Kasumi-1 (cell line): ENCODE results near the gene TSPO.

Source experiments
- DNase-seq, 2 experiments: peaks; one replicate each; lab custom pipeline; 2025; lab: John Stamatoyannopoulos, UW

Gene TSPO

GRCh38 chr22:43202326-43202725, 51.0 kb downstream of the TSPO start:
- no peak for DNase-seq

GRCh38 chr22:43202756-43203410, 51.5 kb downstream of the TSPO start:
- no peak for DNase-seq

GRCh38 chr22:43203471-43203981, 52.2 kb downstream of the TSPO start:
- no peak for DNase-seq

GRCh38 chr22:43205261-43205691, 53.9 kb downstream of the TSPO start:
- DNase-seq, result no peak

GRCh38 chr22:43205748-43206508, 54.6 kb downstream of the TSPO start:
- no peak for DNase-seq

- DNase-seq, result no peak
Measured at GRCh38 chr22:43206509-43207161, 55.3 kb downstream of the TSPO start.

- no peak for DNase-seq
Measured at GRCh38 chr22:43207386-43207785, 56.0 kb downstream of the TSPO start.

- DNase-seq, result no peak
Measured at GRCh38 chr22:43207849-43208702, 56.7 kb downstream of the TSPO start.

- no peak for DNase-seq
Measured at GRCh38 chr22:43208703-43209522, 57.6 kb downstream of the TSPO start.

GRCh38 chr22:43209523-43209890, 58.1 kb downstream of the TSPO start:
- no peak for DNase-seq

- no peak for DNase-seq
Measured at GRCh38 chr22:43209971-43210370, 58.6 kb downstream of the TSPO start.

GRCh38 chr22:43210631-43211515, 59.5 kb downstream of the TSPO start:
- DNase-seq, result no peak

- no peak for DNase-seq
Measured at GRCh38 chr22:43211941-43212433, 60.6 kb downstream of the TSPO start.

- no peak for DNase-seq
Measured at GRCh38 chr22:43212434-43212952, 61.1 kb downstream of the TSPO start.
